ENCODE data around the gene EFNB2.

DNA sequence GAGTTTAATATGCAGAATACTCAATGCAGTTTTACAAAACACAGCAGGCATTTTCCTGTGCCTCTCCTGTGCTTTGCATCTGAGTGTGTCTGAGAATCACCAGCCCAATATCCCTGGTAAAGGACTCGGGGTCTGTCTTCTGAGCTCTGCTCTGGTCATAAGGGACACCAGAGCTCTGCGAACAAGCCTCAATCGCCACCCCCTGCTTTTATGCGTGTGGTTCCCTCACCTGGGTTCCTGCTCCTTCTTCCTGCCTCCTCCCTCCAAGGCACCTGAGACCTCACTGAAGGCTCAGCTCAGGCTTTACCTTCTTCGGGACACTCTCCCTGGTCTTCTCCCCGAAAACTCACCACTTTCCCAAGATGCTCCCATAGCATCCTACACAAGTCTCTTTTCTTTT is 84.5 kb downstream of the EFNB2 start:
- TF ChIP-seq POLR2AphosphoS5 (IDR thresholded peaks at IDR 0.05; ENCODE audit: low read depth, low read length): no peak
- TF ChIP-seq SIN3A (IDR thresholded peaks at IDR 0.05; ENCODE audit: borderline replicate concordance, insufficient read depth, low read length): no peak
- TF ChIP-seq, protein P1, sequence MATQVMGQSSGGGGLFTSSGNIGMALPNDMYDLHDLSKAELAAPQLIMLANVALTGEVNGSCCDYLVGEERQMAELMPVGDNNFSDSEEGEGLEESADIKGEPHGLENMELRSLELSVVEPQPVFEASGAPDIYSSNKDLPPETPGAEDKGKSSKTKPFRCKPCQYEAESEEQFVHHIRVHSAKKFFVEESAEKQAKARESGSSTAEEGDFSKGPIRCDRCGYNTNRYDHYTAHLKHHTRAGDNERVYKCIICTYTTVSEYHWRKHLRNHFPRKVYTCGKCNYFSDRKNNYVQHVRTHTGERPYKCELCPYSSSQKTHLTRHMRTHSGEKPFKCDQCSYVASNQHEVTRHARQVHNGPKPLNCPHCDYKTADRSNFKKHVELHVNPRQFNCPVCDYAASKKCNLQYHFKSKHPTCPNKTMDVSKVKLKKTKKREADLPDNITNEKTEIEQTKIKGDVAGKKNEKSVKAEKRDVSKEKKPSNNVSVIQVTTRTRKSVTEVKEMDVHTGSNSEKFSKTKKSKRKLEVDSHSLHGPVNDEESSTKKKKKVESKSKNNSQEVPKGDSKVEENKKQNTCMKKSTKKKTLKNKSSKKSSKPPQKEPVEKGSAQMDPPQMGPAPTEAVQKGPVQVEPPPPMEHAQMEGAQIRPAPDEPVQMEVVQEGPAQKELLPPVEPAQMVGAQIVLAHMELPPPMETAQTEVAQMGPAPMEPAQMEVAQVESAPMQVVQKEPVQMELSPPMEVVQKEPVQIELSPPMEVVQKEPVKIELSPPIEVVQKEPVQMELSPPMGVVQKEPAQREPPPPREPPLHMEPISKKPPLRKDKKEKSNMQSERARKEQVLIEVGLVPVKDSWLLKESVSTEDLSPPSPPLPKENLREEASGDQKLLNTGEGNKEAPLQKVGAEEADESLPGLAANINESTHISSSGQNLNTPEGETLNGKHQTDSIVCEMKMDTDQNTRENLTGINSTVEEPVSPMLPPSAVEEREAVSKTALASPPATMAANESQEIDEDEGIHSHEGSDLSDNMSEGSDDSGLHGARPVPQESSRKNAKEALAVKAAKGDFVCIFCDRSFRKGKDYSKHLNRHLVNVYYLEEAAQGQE (IDR thresholded peaks at IDR 0.05; ENCODE audit: insufficient read depth in 1 of 2, low read depth in 2 of 2, low read length in 2 of 2): no peak
- TF ChIP-seq TAF1 (IDR thresholded peaks at IDR 0.05; ENCODE audit: borderline replicate concordance, insufficient read depth, low read length): no peak

All from PFSK-1 (cell line).